Measurements from ENCODE around the gene ZDHHC14.

- TF ChIP-seq CTCF (IDR thresholded peaks at IDR 0.05) (no peak), ZFX (IDR thresholded peaks at IDR 0.05; ENCODE audit: borderline replicate concordance) (no peak)
These were observed 176.6 kb downstream of the ZDHHC14 start for GRCh38 chr6:157557559-157557958.

Measured in 22Rv1 (cell line).